Measurements from ENCODE around the gene CDH8.
"Not testable (repeated sequence)": the region's sequence is repeated elsewhere in the genome, so short reads cannot be mapped to it uniquely, and the experiment has no call there.

Gene CDH8

GRCh38 chr16:61763013-61763412, 273.2 kb downstream of the CDH8 start:
- DNase-seq, result no peak

- no peak for DNase-seq
Observed at GRCh38 chr16:61730997-61731396, 305.2 kb downstream of the CDH8 start.

- DNase-seq, result no peak
Observed at GRCh38 chr16:61726701-61727100, 309.5 kb downstream of the CDH8 start.

- no peak for DNase-seq
Observed at GRCh38 chr16:61726125-61726524, 310.1 kb downstream of the CDH8 start.

GRCh38 chr16:61721544-61721943, 314.7 kb downstream of the CDH8 start:
- DNase-seq, result no peak

- no peak for DNase-seq
Observed at GRCh38 chr16:61715393-61715792, 320.8 kb downstream of the CDH8 start.

GRCh38 chr16:61713787-61714186, 322.5 kb downstream of the CDH8 start:
- no peak for DNase-seq

- not testable (repeated sequence) for DNase-seq
Observed at GRCh38 chr16:61699640-61700039, 336.6 kb downstream of the CDH8 start.

GRCh38 chr16:61684541-61684940, 351.7 kb downstream of the CDH8 start:
- no peak for DNase-seq

GRCh38 chr16:61681673-61682072, 354.6 kb downstream of the CDH8 start:
- no peak for DNase-seq

GRCh38 chr16:61681124-61681523, 355.1 kb downstream of the CDH8 start:
- DNase-seq, result no peak

GRCh38 chr16:61678182-61678581, 358.1 kb downstream of the CDH8 start:
- no peak for DNase-seq

- DNase-seq, result no peak
Observed at GRCh38 chr16:61677776-61678175, 358.5 kb downstream of the CDH8 start.

GRCh38 chr16:61676740-61677139, 359.5 kb downstream of the CDH8 start:
- DNase-seq, result no peak

- no peak for DNase-seq
Observed at GRCh38 chr16:61671161-61671560, 365.1 kb downstream of the CDH8 start.

- DNase-seq, result no peak
Observed at GRCh38 chr16:61665512-61665911, 370.7 kb downstream of the CDH8 start.

- DNase-seq, result no peak
Observed at GRCh38 chr16:61659936-61660335, 376.3 kb downstream of the CDH8 start.

- DNase-seq, result no peak
Observed at GRCh38 chr16:61654962-61655361, 381.3 kb downstream of the CDH8 start.

GRCh38 chr16:61653544-61653943, 382.7 kb downstream of the CDH8 start:
- no peak for DNase-seq

- DNase-seq, result no peak
Observed at GRCh38 chr16:61645561-61645960, 390.7 kb downstream of the CDH8 start.

- DNase-seq, result no peak
Observed at GRCh38 chr16:61644736-61645135, 391.5 kb downstream of the CDH8 start.

GRCh38 chr16:61617219-61617783, 418.9 kb downstream of the CDH8 start:
- no peak for DNase-seq

- DNase-seq, result no peak
Observed at GRCh38 chr16:61616088-61616487, 420.1 kb downstream of the CDH8 start.

- no peak for DNase-seq
Observed at GRCh38 chr16:61611847-61612491, 424.3 kb downstream of the CDH8 start.

GRCh38 chr16:61606581-61606980, 429.7 kb downstream of the CDH8 start:
- no peak for DNase-seq

All from NCI-H2029 (cell line).